ENCODE data around the gene CHRNA1.

GRCh38 chr2:174708713-174709112 is 55.6 kb downstream of the CHRNA1 start:
- TF ChIP-seq, protein P1, sequence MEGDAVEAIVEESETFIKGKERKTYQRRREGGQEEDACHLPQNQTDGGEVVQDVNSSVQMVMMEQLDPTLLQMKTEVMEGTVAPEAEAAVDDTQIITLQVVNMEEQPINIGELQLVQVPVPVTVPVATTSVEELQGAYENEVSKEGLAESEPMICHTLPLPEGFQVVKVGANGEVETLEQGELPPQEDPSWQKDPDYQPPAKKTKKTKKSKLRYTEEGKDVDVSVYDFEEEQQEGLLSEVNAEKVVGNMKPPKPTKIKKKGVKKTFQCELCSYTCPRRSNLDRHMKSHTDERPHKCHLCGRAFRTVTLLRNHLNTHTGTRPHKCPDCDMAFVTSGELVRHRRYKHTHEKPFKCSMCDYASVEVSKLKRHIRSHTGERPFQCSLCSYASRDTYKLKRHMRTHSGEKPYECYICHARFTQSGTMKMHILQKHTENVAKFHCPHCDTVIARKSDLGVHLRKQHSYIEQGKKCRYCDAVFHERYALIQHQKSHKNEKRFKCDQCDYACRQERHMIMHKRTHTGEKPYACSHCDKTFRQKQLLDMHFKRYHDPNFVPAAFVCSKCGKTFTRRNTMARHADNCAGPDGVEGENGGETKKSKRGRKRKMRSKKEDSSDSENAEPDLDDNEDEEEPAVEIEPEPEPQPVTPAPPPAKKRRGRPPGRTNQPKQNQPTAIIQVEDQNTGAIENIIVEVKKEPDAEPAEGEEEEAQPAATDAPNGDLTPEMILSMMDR (IDR thresholded peaks at IDR 0.05; ENCODE audit: low read length) = no peak
- no peak for TF ChIP-seq EZH2 (IDR thresholded peaks at IDR 0.05; ENCODE audit: borderline replicate concordance, low read length)

Measured in OCI-LY1 (cell line).